HG03108 (cell line): ENCODE data around the gene GABRG3.

Source experiments
- ATAC-seq: cut with Tn5 transposase; IDR thresholded peaks from one replicate; pipeline ENCODE4 v1.9.1; 2021; ENCODE audit warnings: moderate library complexity; ENCODE audit not compliant: unreplicated experiment

The GABRG3 gene

GRCh38 chr15:27456807-27457206 lies 485.8 kb downstream of the GABRG3 start:
- no peak for ATAC-seq

DNA sequence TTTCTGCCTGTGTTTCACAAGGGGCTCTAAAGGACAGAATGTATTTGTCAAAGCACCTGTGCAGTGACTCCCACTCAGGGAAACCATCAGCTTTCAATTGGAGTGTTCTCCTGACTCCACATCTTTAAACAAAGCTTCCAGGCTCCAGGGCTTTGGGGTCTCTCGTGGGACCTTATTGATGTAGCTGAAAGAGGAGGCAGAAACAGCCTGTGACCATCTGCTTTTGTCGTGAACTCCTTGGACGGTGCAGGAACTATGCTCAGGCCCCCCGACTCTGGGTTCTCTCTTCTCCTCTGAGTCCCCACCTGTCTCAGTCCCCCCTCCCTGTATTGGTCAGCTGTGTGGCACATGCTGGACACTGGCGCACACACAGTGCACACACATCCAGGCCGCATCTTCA lies 486.8 kb downstream of the GABRG3 start:
- no peak for ATAC-seq

DNA sequence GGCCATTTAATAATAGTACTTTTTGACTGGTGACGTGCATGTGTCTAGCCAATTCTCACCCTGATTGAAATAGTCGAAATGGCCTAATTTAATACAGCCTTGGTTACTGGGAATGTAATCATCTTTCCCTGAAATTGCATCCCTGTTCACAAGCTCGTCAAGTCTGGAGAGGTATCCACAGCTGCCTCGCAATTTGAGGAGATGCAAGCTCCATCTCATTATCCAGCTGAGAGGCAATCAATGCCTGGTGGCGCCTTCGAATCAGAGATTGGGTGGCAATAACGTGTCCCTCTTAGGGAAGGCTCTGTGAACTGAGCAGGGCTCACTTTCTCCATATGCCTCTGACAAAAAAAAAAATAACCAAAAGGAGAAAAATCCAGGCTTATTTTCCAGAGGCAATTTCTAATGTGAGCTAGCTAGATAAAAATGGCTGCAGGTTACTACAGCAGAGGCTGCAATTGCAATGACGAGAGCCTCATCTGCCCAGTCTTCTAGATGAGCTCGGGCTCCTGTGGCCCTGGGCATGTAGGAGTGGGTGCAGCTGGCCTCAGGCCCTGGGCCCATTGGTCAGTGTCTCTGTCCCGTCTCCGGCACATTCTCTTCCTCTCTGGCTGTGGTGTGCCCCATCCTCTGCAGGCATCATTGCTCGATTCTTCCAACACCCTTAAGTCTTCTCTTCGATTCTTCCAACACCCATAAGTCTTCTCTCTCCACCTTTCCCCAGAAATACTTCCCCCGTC lies 487.5 kb downstream of the GABRG3 start:
- ATAC-seq, result no peak

DNA sequence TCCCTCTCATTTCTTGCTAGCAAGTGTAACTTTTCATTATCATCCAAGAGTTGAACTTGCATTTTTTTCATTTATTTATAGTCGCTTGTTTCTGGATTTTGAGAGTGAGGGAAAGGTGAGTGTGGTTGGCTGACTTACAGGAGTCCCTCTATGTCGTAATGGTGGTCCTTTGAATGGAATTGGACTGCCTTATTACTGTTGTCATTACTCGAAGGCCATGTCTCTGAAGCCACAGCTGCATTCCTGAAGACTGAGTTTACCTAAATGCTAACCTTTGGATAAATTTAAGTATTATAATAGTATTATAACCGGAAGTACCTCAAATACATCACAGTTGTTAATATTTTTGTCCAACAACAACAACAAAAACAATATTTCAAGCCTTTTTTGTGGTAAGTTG lies 488.9 kb downstream of the GABRG3 start:
- ATAC-seq, result no peak

DNA sequence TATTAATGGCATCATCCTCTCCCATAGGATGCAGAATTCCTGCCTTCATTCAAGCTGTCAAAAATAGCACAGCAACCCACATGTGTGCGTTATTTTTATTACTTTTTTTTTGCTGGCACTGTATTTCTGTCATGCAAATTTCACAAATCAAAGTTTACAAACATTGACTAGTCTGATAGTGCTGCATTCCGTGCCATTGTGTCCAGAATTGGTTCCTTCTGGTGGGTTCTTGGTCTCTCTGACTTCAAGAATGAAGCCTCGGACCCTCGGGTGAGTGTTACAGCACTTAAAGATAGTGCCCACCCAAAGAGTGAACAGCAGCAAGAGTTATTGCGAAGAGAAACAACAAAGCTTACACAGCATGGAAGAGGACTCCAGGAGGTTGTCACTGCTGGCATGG lies 490.2 kb downstream of the GABRG3 start:
- ATAC-seq, result no peak

DNA sequence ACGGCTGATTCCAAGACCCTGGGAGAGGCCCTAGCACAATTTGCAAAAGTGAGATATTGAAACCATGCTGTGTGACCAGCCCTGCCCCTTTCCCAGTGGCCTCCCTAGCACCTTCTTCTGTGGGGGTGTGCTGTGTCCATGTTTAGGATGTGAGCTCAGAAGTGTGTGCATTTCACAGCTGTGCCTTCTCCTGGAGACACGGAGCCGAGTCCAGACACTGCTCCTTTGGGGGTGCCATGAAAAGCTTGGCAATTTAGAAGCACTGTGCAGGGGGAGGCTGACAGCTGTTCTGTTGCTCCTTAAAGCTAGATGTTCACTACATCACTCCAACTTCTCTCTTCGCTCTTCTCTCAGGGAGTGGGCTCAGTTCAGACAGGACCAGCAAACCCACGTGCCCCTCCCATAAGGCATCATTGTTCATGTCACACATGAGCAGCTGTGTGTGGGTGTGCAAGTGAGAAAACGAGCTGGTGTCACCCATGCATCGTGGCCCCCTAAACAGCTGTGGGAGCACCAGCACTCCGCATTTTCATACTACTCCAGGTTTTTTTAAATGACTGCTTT lies 492.6 kb downstream of the GABRG3 start:
- no peak for ATAC-seq

- no peak for ATAC-seq
Observed at GRCh38 chr15:27464941-27465612, 494.1 kb downstream of the GABRG3 start.

DNA sequence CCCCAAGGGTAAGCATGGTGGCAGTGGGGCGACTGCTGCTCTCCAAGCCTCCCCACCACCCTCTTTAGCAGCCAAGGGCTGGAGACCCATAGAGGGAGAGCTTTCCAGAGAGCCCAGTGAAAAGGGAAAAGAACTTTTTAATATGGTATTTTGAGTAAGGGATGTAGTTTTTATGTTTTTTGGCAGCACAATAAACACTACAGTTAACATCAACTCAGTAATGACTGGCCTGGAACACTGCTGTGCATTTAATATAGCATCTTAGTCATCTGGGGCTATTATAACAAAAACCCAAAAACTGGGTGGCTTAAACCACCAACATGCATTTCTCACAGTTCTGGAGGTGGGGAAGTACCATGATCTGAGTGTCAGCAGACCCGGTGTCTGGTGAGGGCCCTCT lies 495.8 kb downstream of the GABRG3 start:
- no peak for ATAC-seq

GRCh38 chr15:27468151-27468591 lies 497.2 kb downstream of the GABRG3 start:
- no peak for ATAC-seq

GRCh38 chr15:27473845-27474244 lies 502.9 kb downstream of the GABRG3 start:
- ATAC-seq, result no peak

DNA sequence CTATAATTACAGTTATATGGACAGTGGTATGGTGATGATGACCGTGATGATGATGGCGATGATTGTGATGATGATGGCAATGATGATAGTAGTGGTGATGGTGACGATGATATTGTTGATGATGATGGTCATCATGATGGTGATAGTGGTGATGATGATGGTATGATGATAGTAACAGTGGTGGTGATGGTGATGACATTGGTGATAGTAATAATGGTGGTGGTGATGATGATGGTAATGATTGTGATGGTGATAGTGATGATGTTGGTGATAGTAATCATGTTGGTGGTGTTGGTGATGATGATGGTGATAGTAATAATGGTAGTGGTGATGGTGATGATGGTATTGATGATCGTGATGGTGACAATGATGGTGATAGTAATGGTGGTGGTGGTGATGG lies 504.4 kb downstream of the GABRG3 start:
- ATAC-seq, result no peak

- no peak for ATAC-seq
Observed at GRCh38 chr15:27479296-27480140, 508.5 kb downstream of the GABRG3 start.

GRCh38 chr15:27480141-27480530 lies 509.2 kb downstream of the GABRG3 start:
- no peak for ATAC-seq

DNA sequence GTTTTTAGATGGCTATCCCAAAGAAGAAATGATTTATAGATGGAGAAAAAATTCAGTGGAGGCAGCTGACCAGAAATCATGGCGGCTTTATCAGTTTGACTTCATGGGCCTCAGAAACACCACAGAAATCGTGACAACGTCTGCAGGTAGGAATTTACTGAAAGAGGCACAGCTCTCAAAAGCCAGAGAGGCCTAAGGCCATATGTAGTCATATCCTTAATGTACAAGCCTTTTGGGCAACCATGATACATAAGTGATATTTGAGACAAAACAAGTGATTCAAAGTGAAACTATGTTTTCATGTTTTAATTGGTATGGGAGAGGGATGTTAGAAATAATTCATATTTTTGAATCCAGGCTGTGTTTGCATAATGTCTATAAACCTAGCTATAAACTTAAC lies 509.7 kb downstream of the GABRG3 start:
- no peak for ATAC-seq

GRCh38 chr15:27481768-27482167 lies 510.8 kb downstream of the GABRG3 start:
- ATAC-seq, result no peak

DNA sequence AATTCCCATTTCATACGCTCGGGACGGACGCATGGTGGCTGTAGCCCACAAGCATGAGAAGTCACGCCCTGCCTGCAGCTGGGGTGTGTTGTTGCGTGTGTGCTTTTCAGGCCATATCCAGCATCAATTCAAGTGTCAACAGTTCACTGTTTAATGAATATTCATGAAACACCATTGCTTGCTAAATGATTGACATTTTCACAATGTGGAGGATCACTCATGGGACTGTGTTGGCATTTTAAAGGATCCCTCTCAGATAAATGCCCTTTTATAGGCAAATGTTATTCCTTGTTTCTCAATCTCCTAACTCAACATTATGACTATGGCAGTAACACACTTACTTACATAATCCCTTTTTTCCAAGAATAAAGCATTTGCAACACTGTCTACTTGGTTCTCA lies 511.3 kb downstream of the GABRG3 start:
- ATAC-seq, result no peak

- no peak for ATAC-seq
Observed at GRCh38 chr15:27483124-27483523, 512.1 kb downstream of the GABRG3 start.

DNA sequence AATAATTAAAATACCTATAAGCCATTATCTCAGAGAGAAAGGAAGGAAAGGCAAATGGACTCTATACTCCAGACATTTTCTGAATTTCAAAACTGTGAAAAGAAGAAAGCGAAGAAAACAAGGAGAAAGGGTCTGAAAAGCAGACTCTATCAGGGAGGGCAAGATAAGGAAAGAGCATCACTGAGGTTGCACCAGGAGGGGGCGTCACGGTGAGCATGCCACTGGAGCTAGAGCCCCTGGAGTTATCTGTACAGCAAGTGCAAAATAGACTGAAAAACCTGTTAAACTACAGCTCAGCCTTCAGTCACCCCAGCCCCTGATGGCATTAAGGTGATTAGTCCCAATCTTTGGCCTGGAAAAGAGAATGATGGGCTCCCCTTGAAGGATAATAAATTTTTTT lies 514.3 kb downstream of the GABRG3 start:
- ATAC-seq, result no peak

GRCh38 chr15:27486051-27486450 lies 515.1 kb downstream of the GABRG3 start:
- ATAC-seq, result no peak

DNA sequence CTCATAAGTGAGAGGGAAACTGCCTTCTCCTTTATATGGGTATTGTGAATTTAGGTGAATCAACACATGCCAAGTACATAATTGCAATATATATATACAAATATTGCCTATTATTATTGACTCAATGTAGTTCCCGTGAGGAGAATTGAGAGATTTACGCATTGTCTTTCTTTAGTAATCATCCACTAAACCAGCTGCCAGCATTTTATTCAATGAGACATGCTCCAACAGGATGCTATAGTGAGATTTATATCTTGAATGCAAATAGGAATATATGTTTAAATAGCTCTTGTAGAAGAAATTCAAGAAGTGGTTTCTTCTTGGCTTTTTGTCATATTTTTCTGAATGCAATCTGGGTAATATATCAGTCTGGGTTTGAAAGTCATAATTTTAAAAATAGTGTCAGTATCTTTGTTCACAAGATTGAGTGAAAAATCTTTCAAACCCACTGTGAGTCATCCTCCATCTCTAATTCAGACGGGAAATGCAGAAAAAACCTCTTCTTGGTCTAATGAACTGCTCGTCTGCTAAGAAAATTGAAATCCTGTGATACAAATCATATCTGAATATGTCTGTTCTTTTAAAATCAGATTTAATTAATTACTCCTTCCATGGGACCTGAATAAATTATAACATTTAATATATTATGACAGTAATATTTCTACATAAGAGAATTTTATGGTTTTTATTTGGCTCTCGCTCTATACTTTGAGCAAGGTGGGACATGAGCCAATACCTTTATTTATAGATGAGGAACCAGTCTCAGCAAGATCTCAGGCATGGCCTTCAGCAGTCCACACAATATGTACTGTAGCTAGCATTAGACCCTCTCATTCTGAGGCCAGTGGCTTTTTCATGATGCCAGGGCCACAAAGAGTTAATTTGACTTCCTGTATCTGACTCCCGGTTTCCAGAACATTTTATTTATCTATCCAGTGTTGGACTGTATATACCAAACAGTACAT lies 516.0 kb downstream of the GABRG3 start:
- ATAC-seq, result no peak
